ENCODE data around the gene FIBIN.

FIBIN gene

DNA sequence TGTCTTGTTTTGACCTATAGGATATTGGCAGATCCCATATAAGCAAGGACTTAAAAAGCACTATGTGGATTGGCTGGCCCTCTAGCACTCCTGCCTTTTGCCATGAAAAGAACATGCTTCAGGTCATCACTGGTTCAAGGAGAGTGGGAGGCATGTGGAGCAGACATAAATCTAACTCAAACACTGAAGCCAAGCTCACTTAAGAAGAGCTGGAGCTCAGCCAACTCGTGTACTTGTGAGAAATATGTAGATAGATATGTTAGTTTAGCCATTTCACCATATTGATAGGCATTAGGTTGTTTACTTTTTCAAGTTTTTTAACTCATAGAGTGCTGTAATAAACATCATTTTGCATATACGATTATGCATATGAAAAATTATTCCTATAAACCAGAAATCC is 26.8 kb downstream of the FIBIN start:
- Histone ChIP-seq H3K27me3 (no peaks in the 10 kb centered on the region), H3K9me3 (no peaks in the 10 kb centered on the region)
- DNase-seq = no peak

DNA sequence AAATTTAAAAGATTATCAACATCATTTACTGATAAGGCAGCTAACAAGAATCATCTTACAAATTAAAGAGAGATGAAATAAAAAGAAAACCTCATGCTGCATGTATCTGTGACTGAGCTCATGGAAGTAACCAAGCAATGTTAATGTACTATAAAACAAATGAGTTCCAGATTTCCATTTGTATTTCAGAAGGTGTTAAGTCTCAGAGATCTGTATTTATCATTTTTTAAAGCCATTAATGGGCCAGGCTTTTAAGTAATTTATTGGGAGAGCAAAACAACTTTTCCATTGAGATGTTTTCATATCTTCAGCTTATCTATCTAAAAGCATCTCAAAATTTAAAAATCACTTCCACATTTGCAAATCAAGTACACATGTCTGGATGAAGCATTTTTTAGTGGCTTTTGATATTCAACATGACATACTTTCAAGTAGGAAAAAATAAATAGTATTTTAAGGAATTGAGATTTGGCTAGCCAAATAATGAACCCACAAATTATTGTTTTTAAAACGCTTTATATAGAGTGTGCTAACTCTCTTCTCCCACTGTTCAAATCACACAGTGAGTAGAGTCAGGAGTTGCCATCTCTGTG is 28.8 kb downstream of the FIBIN start:
- Histone ChIP-seq H3K4me1 (no peaks in the 10 kb centered on the region), H3K27me3 (no peaks in the 10 kb centered on the region), H3K4me3 (ENCODE audit: low read depth, low read length) (no peak overlapping the region), H3K36me3 (no peaks in the 10 kb centered on the region), H3K9me3 (no peaks in the 10 kb centered on the region)
- no peak for DNase-seq
- TF ChIP-seq, protein P1, sequence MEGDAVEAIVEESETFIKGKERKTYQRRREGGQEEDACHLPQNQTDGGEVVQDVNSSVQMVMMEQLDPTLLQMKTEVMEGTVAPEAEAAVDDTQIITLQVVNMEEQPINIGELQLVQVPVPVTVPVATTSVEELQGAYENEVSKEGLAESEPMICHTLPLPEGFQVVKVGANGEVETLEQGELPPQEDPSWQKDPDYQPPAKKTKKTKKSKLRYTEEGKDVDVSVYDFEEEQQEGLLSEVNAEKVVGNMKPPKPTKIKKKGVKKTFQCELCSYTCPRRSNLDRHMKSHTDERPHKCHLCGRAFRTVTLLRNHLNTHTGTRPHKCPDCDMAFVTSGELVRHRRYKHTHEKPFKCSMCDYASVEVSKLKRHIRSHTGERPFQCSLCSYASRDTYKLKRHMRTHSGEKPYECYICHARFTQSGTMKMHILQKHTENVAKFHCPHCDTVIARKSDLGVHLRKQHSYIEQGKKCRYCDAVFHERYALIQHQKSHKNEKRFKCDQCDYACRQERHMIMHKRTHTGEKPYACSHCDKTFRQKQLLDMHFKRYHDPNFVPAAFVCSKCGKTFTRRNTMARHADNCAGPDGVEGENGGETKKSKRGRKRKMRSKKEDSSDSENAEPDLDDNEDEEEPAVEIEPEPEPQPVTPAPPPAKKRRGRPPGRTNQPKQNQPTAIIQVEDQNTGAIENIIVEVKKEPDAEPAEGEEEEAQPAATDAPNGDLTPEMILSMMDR (IDR thresholded peaks at IDR 0.05; ENCODE audit: low read depth, low read length) = no peak

More for the DNA sequence above, 26.8 kb downstream of the FIBIN start:
- TF ChIP-seq, protein P1 (IDR thresholded peaks at IDR 0.05; ENCODE audit: low read depth, low read length) = no peak
- Histone ChIP-seq H3K4me3 (ENCODE audit: low read depth, low read length) (no peak overlapping the region), H3K36me3 (no peaks in the 10 kb centered on the region), H3K4me1 (no peaks in the 10 kb centered on the region)

DNA sequence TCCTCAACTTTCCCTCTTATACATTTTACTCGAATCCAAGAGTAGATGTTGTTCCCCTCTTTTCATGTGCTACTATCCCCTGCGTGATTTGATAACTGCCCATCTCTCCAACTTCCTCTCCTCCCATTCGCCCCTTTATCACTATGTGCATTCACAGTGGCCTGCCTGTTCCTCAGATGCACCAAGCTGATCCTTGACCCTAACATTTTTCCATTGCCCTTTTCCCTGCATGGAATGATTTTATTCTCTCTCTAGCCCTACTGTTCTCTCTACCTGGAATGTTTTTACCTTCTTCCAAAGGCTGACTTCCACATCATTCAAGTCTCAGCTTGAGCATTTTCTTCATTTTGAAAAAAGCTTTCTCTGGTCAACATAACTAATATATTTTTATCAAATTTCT is 31.0 kb downstream of the FIBIN start:
- Histone ChIP-seq H3K4me3 (ENCODE audit: low read depth, low read length) (no peak overlapping the region), H3K36me3 (no peaks in the 10 kb centered on the region), H3K4me1 (no peaks in the 10 kb centered on the region), H3K9me3 (no peaks in the 10 kb centered on the region), H3K27me3 (no peaks in the 10 kb centered on the region)
- TF ChIP-seq, protein P1 (IDR thresholded peaks at IDR 0.05; ENCODE audit: low read depth, low read length) = no peak
- DNase-seq = no peak

DNA sequence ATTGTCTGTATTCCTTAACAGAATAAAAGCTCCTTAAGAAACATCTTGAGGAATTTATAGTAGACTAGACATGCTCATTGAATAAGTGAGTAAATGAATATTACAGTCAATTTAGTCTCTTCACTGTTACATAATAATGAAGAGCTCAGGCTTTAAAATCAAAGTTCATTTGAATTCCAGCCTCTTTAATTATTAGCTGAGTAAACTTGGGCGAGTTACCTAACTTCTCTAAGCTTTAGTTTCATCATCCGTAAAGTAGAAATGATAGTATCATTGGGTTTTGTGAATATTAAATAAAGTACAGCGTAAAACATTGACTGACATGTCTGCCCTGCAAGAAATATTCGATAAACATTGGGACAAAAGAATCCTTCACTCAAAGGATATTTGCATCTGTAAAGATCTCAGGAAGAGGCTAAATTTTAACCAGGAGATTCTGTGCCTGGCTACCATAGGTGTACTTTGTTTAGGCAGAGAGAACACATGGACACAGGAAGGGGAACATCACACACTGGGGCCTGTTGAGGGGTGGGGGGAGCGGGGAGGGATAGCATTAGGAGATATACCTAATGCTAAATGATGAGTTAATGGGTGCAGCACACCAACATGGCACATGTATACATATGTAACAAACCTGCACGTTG is 31.5 kb downstream of the FIBIN start:
- Histone ChIP-seq H3K36me3 (no peaks in the 10 kb centered on the region), H3K9me3 (no peaks in the 10 kb centered on the region)
- DNase-seq = no peak

DNA sequence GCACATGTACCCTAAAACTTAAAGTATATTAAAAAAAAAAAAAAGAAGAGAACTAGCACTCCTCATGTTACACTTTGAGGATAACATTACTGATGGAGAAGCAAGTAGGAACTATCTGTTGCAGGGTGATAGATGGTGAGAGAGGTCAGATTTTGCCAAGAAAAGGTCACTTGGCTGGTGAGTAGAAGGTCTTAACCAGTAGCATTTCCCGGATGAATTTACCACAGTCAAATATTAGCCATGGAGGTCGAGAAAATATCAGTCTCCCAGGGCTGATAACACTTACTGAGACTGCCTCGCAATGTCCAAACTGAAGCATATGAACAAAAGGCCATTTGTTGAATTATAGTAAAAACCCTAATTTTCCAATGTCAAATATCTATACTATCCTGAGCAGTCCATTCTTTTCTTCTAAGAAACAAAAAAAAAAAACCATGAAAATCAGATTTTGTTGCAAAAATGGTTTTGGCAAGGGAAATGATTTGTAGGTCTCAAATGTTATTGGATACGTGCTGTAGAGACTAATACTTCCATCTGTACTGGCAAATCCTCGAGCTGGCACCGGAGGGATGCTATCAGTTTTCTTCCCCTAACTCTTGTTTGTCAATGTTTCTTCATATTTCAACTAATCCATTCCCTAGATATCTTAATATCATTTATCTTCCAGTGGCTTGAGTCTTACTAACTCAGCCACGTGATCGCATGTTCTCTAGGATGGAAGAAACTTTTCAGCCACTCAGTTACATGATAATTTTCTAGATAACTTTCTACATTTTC is 32.2 kb downstream of the FIBIN start:
- Histone ChIP-seq H3K4me1 (no peaks in the 10 kb centered on the region), H3K27me3 (no peaks in the 10 kb centered on the region), H3K4me3 (ENCODE audit: low read depth, low read length) (no peak overlapping the region), H3K36me3 (no peaks in the 10 kb centered on the region), H3K9me3 (no peaks in the 10 kb centered on the region)
- TF ChIP-seq, protein P1 (IDR thresholded peaks at IDR 0.05; ENCODE audit: low read depth, low read length) = no peak
- DNase-seq = no peak

More for the DNA sequence above, 31.5 kb downstream of the FIBIN start:
- no peaks in the 10 kb centered on the region for H3K4me1 ChIP-seq
- no peaks in the 10 kb centered on the region for H3K27me3 ChIP-seq
- H3K4me3 ChIP-seq (ENCODE audit: low read depth, low read length) = no peak overlapping the region
- TF ChIP-seq, protein P1 (IDR thresholded peaks at IDR 0.05; ENCODE audit: low read depth, low read length) = no peak

DNA sequence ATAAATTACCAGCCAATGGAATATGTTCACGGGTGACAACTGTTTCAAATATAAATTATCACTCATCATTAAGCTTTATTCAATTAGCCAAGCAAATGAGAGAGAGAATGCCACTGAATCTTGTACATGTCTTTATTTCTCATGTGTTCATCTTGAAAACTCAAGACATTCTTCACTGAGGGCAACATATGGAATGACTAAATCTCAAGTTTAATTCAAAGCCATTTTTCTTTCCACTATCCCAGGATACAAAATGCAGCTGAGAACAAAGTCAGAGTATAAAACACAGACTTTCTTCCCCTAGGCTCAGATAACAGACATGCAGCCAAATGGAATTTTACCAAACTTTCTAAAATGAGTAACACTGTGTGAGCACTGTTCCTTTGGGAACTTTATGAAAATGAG is 34.7 kb downstream of the FIBIN start:
- Histone ChIP-seq H3K27me3 (no peaks in the 10 kb centered on the region), H3K4me3 (ENCODE audit: low read depth, low read length) (no peak overlapping the region), H3K4me1 (no peaks in the 10 kb centered on the region), H3K9me3 (no peaks in the 10 kb centered on the region), H3K36me3 (no peaks in the 10 kb centered on the region)
- TF ChIP-seq, protein P1 (IDR thresholded peaks at IDR 0.05; ENCODE audit: low read depth, low read length) = no peak
- no peak for DNase-seq

Measured in BE2C (cell line).